HepG2 (cell line): ENCODE measurements around the gene TCFL5. TPM values are rescaled to one million over a fixed set of nuclear protein-coding genes. Genes with fewer than 3 reads are reported as not detected.

ENCODE experiments used
- ASH2L ChIP-seq: fragments of 300-600, 200-600 bp; sonication (generic); IDR thresholded peaks from 2 replicates; pipeline ENCODE4 v1.7.0; 2017; ENCODE audit warnings: low read depth, mild to moderate bottlenecking, moderate library complexity, mixed read lengths, low read length; ENCODE audit not compliant: insufficient read length
- ATRX ChIP-seq: sonication (generic); formaldehyde crosslinking; IDR thresholded peaks from 2 replicates; pipeline ENCODE4 v1.4.0; 2020; ENCODE audit warnings: missing genetic modification reagents, borderline replicate concordance
- GATAD2A ChIP-seq: IDR thresholded peaks from 2 replicates; pipeline ENCODE4 v1.6.1; 2016
- HNF4A ChIP-seq: sonication (generic); formaldehyde crosslinking; IDR thresholded peaks from 2 replicates; pipeline ENCODE4 v1.4.0; 2020; ENCODE audit warnings: missing genetic modification reagents
- STAT6 ChIP-seq: sonication (generic); formaldehyde crosslinking; IDR thresholded peaks from 2 replicates; pipeline ENCODE4 v1.4.0; 2020; ENCODE audit warnings: missing genetic modification reagents, mild to moderate bottlenecking, borderline replicate concordance
- TARDBP ChIP-seq: sonication (generic); formaldehyde crosslinking; IDR thresholded peaks from 2 replicates; pipeline ENCODE4 v1.8.0; 2022; ENCODE audit warnings: mild to moderate bottlenecking, missing genetic modification reagents
- ZBTB38 ChIP-seq: sonication (generic); formaldehyde crosslinking; IDR thresholded peaks from 2 replicates; pipeline ENCODE4 v1.5.1; 2020; ENCODE audit warnings: mild to moderate bottlenecking, missing genetic modification reagents
- ZC3H13 ChIP-seq: sonication (generic); formaldehyde crosslinking; IDR thresholded peaks from 2 replicates; pipeline ENCODE4 v1.8.1; 2023; ENCODE audit warnings: mild to moderate bottlenecking, missing genetic modification reagents, moderate library complexity
- ZNF235 ChIP-seq: sonication (generic); formaldehyde crosslinking; IDR thresholded peaks from 2 replicates; pipeline ENCODE4 v1.8.1; 2023; ENCODE audit warnings: mild to moderate bottlenecking, missing genetic modification reagents, borderline replicate concordance
- ZNF281 ChIP-seq: sonication (generic); formaldehyde crosslinking; IDR thresholded peaks from 2 replicates; pipeline ENCODE4 v1.4.0; 2020; ENCODE audit warnings: missing genetic modification reagents, borderline replicate concordance
- ZNF333 ChIP-seq: sonication (generic); formaldehyde crosslinking; IDR thresholded peaks from 2 replicates; pipeline ENCODE4 v1.4.0; 2020; ENCODE audit warnings: mild to moderate bottlenecking, missing genetic modification reagents, borderline replicate concordance
- ZNF713 ChIP-seq: sonication (generic); formaldehyde crosslinking; IDR thresholded peaks from 2 replicates; pipeline ENCODE4 v1.4.0; 2020; ENCODE audit warnings: mild to moderate bottlenecking, missing genetic modification reagents
- ZNF766 ChIP-seq: sonication (generic); formaldehyde crosslinking; IDR thresholded peaks from 2 replicates; pipeline ENCODE4 v1.5.0; 2020; ENCODE audit warnings: missing genetic modification reagents, borderline replicate concordance
- ZNF772 ChIP-seq: sonication (generic); formaldehyde crosslinking; IDR thresholded peaks from 2 replicates; pipeline ENCODE4 v1.5.0; 2020; ENCODE audit warnings: mild to moderate bottlenecking, missing genetic modification reagents
- ZNF792 ChIP-seq: IDR thresholded peaks from 2 replicates; pipeline ENCODE4 v1.6.1; 2016
- polyA plus RNA-seq, 8 experiments: library from polyadenylated mRNA; depleted of rRNA in 3 of 8; stranded (reverse) in 7 of 8; unstranded in 1 of 8; fragments of >200 nt; fragmentation: Illumina TruSeq in 4 of 8; extraction: Trizol in 4 of 8; gene quantifications; 2 replicates each; pipeline versions ENCODE4 v1.2.1 to v1.2.3, GENCODE V29; 2011 to 2016; ENCODE audit warnings: low read depth in 4 of 8, missing spikeins in 1 of 8, mixed read lengths in 1 of 8; ENCODE audit not compliant: insufficient read depth in 1 of 8
- total RNA-seq, 5 experiments: library from RNA; depleted of rRNA; stranded (reverse); fragments of >200 nt; fragmentation: Illumina TruSeq; extraction: Trizol; gene quantifications; 2 replicates each; pipeline ENCODE4 v1.2.3, GENCODE V29; 2016; ENCODE audit warnings: low read depth in 1 of 5
- TF ChIP-seq, protein P1 (sequence below): sonication (generic); formaldehyde crosslinking; IDR thresholded peaks from 2 replicates; pipeline ENCODE4 v1.8.1; 2023; ENCODE audit warnings: mild to moderate bottlenecking, missing genetic modification reagents, borderline replicate concordance
- TF ChIP-seq, protein P2 (sequence below): sonication (generic); formaldehyde crosslinking; IDR thresholded peaks from 2 replicates; pipeline ENCODE4 v1.5.0; 2020; ENCODE audit warnings: mild to moderate bottlenecking, missing genetic modification reagents
- TF ChIP-seq, protein P3 (sequence below): sonication (generic); formaldehyde crosslinking; IDR thresholded peaks from 2 replicates; pipeline ENCODE4 v1.5.0; 2020; ENCODE audit warnings: missing genetic modification reagents
- TF ChIP-seq, protein P4 (sequence below): sonication (generic); formaldehyde crosslinking; IDR thresholded peaks from 2 replicates; pipeline ENCODE4 v1.5.0; 2020; ENCODE audit warnings: mild to moderate bottlenecking, missing genetic modification reagents, borderline replicate concordance

Gene TCFL5
- total and polyA plus RNA-seq, 2 of the 13 experiments (the other 11 are each of a cell fraction or from before 2014, with no cell fraction given), result 14.8 to 20.0 TPM

- TF ChIP-seq, protein P1, sequence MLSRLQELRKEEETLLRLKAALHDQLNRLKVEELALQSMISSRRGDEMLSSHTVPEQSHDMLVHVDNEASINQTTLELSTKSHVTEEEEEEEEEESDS, result no peak
- TF ChIP-seq, protein P2, sequence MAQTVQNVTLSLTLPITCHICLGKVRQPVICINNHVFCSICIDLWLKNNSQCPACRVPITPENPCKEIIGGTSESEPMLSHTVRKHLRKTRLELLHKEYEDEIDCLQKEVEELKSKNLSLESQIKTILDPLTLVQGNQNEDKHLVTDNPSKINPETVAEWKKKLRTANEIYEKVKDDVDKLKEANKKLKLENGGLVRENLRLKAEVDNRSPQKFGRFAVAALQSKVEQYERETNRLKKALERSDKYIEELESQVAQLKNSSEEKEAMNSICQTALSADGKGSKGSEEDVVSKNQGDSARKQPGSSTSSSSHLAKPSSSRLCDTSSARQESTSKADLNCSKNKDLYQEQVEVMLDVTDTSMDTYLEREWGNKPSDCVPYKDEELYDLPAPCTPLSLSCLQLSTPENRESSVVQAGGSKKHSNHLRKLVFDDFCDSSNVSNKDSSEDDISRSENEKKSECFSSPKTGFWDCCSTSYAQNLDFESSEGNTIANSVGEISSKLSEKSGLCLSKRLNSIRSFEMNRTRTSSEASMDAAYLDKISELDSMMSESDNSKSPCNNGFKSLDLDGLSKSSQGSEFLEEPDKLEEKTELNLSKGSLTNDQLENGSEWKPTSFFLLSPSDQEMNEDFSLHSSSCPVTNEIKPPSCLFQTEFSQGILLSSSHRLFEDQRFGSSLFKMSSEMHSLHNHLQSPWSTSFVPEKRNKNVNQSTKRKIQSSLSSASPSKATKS (CRISPR knock-in tag), result no peak
- TF ChIP-seq, protein P3, sequence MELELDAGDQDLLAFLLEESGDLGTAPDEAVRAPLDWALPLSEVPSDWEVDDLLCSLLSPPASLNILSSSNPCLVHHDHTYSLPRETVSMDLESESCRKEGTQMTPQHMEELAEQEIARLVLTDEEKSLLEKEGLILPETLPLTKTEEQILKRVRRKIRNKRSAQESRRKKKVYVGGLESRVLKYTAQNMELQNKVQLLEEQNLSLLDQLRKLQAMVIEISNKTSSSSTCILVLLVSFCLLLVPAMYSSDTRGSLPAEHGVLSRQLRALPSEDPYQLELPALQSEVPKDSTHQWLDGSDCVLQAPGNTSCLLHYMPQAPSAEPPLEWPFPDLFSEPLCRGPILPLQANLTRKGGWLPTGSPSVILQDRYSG (CRISPR knock-in tag), result peak; percentile 4; the same call in 1 of the 2 replicates
- no peak for TF ChIP-seq ZNF281 (CRISPR knock-in tag)
- no peak for TF ChIP-seq ATRX (CRISPR knock-in tag)
- TF ChIP-seq TARDBP (CRISPR knock-in tag), result no peak
- TF ChIP-seq ZNF713 (CRISPR knock-in tag), result no peak
- TF ChIP-seq GATAD2A, result no peak
- no peak for TF ChIP-seq ZNF792
- no peak; the same call in 1 of the 2 replicates for TF ChIP-seq ZNF333 (CRISPR knock-in tag)
- no peak for TF ChIP-seq ZNF235 (CRISPR knock-in tag)
- no peak for TF ChIP-seq ASH2L
- peak; percentile 19; the same call in 1 of the 2 replicates for TF ChIP-seq ZNF766 (CRISPR knock-in tag)
- no peak for TF ChIP-seq ZNF772
- peak; percentile 33; the same call in 1 of the 2 replicates for TF ChIP-seq ZC3H13
- TF ChIP-seq ZBTB38 (CRISPR knock-in tag), result peak; percentile 80
- TF ChIP-seq STAT6, result no peak
- TF ChIP-seq HNF4A, result no peak
- TF ChIP-seq, protein P4, sequence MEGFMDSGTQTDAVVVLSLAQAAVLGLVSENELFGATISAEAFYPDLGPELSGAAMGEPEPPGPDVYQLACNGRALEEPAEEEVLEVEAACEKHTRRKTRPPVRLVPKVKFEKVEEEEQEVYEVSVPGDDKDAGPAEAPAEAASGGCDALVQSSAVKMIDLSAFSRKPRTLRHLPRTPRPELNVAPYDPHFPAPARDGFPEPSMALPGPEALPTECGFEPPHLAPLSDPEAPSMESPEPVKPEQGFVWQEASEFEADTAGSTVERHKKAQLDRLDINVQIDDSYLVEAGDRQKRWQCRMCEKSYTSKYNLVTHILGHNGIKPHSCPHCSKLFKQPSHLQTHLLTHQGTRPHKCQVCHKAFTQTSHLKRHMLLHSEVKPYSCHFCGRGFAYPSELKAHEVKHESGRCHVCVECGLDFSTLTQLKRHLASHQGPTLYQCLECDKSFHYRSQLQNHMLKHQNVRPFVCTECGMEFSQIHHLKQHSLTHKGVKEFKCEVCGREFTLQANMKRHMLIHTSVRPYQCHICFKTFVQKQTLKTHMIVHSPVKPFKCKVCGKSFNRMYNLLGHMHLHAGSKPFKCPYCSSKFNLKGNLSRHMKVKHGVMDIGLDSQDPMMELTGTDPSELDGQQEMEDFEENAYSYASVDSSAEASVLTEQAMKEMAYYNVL (CRISPR knock-in tag), result no peak
These were observed 67.9 kb downstream of the TCFL5 start (continued) for GRCh38 chr20:62793757-62794006.
